Measurements from ENCODE around the gene AKT3.

Gene AKT3

GRCh38 chr1:243505986-243506689, 343.9 kb downstream of the AKT3 start:
- no peak for ATAC-seq

DNA sequence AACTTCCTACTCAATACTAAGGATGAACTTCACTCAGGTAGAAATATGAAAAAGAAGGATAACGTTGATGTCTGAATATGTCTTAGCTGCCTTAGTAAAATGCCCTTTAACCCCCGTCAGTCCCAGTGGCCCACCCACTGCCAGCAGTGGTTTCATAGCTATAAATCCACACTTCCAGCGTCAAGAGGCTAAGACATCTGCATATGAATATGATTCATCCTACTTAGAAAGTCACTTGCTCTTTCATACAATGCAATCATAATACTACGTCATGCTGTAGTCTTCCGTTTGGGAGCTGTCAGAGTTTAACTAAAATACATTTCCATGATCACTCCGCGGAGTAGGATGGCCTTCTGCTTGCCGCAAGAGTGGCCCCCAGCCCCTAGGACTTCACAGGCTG, 346.9 kb downstream of the AKT3 start:
- no peak for ATAC-seq

GRCh38 chr1:243501002-243501401, 349.0 kb downstream of the AKT3 start:
- no peak for ATAC-seq

DNA sequence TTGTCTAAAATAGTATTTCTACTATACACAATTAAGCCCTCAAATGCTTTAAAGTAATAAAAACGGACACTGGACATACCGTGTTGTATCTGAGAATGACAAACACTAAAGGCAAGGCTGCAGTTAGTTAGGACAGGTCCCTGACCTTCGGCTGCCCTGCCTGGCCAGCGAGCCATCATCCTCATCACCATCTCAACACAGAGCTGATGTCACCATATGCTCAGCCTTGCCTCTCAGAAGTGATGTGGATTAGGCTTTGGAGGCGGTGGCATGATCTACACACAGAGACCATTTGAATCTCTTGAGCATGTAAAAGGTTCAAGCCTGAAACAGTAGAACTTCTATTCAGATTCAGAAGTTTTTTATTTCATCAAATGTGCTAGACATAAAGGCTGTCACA, 349.5 kb downstream of the AKT3 start:
- ATAC-seq: no peak

- ATAC-seq: no peak
Measured at GRCh38 chr1:243499711-243500110, 350.3 kb downstream of the AKT3 start.

DNA sequence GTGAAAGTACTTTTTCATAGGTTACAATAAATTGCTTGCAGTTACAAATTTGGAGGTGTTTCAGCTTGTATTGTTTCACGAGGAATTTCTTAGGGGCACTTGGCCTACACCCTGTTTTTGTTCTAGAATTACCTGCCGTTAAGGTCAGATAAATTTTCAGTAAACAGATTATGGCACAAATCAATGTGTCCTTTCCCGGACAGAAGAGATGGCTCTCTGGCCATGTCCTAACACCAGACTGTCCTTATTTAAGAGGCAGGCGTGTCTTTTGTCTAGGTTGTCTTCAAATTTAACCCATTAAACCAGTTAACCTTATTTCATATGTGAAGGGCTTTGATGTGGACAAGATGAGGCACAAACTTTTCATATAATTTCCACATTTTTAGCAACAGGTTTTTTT, 350.8 kb downstream of the AKT3 start:
- no peak for ATAC-seq

- ATAC-seq: no peak
Measured at GRCh38 chr1:243497939-243498681, 351.9 kb downstream of the AKT3 start.

DNA sequence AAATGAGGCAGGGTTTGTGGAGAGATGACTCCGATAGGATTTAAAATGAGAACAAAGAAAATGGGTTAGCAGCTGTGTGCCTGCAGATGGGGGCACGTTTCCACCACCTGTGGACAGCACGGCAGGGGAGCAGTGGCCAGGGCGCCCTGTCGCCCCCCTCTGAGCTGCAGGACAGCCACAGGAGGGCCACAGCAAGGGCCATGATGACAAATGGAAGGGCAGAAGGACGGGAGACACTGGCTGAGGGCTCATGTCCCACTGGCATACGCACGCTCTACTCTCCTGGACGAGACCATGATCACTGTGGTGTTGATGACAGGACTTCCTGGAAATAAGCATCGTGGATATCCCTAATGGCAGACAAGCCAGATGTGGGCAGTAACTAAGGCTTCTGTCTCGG, 353.2 kb downstream of the AKT3 start:
- no peak for ATAC-seq

GRCh38 chr1:243496187-243496646, 353.8 kb downstream of the AKT3 start:
- no peak for ATAC-seq

DNA sequence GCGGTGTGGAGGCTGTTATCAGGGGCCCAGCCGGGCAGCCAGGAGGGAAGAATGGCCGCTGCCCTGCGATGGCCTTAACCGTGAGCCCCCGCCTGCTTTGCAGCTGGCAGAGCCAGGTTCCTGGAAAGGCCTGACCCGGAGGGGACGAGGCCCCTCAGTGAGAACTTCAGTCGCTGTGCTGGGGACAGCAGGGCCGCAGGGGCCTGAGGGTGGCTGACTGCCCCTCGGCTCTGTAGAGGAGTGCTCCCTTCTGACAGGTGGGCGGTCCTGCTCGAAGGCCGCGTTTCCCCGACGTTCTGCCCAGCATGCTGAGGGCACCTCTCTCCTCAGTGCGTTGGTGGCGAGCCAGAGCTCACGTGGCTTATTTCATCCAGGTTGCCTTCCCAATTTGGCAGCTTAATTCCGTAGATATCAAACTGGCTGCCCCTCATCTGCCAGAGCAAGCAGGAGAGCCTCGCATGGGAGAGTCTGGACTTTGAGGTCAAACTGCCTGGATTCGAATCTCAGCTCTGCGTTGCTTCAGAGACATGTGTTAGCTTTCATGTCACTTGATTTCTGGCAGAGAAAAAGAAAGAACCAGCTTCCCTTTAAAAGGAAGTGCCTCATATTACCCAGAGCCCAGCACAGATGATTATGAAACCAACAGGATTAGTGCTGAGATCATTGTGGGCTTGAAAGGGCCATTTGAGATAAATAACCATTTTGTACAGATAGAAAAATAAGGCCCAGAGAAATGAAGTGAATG, 354.4 kb downstream of the AKT3 start:
- no peak for ATAC-seq

GRCh38 chr1:243494741-243495431, 355.2 kb downstream of the AKT3 start:
- ATAC-seq: no peak

DNA sequence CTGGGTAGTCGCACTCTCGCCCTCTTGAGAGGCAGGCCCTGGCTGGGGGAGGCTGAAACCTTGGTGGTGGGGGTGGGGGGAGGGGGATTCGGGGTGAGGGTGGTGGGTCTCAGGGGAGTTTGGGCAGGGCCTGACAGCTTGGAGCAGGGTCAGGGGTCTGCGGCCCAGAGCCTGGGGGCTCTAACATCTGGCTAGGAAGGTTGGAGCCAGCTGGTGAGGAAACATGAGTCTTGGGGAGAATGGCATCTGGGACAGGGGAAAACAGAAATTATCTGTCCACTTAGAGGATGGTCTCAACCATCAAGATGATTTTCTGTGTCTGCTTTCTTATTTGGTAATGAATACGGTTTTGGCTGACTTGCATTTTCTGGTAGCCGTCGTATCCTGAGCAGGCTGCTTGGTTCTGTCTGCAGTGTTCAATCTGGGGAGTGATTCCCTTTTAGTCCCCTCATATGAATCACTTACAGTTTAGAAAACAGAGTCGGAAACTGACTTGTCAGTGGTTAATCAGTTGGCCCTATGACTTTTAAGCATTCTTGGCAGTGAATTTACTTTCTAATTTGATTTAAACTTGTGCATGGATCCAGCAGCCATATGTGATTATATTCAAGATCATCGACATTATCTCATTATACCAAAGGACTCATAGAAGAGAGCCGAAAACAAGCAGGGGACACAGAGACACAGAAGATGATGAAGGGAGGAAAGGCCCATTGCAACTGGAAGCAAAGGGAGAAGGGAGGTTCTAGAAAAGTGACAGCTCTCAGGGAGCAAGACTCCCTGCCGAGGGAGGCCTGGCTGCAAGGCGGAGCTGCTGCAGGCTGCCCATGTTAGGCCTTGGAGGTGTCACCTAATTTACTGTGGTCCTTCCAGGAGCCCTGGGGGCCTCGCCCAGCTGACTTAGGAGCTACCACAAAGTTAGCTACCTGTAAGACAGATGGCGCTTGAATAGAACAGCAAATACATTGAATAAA, 356.6 kb downstream of the AKT3 start:
- ATAC-seq: no peak

DNA sequence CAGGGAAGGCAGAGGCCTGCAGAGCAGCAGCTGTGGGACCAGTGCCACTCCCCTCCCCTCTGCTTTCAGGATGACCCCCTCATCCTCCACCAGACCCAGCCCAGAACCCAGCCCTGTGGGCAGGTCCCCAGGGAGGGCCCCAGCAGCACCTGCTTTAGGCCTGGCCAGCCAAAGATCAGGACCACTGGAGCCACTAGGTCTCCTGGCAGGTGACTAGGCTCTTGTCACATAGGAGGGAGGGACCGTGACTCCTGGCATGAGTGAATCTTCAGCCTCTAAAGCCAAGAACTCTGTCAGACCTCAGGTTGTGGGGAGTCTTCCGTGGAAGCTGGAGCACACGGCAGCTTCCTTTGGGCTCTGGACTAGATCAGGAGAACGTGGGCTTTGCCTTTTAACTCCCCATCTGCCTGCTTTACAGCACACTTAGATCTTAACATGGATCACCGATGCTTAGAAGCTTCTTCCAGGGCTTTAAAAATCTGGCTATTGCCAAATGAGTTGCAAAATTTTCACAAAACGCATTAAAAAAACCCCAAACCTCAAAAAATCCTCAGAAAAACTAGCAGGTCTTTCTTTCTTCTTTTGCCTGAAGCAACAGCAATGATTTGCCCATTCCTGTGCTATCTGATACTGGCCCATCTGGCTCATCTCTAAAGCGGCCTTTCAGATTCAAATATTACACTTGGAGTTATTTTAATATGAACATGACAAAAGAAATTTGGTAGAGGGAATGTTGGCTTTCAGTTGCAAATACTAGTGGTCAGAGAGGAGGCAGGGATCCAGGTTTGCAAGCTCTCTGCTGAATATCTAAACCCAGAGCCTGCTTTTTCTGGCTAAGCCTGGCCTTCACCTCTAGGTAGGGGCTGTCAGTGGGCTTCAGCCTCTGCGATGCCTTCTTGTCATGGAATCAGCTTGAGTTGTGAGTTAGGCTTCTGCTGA, 359.0 kb downstream of the AKT3 start:
- ATAC-seq: no peak

GRCh38 chr1:243489681-243490546, 360.1 kb downstream of the AKT3 start:
- no peak for ATAC-seq

GRCh38 chr1:243489158-243489527, 360.9 kb downstream of the AKT3 start:
- ATAC-seq: no peak

GRCh38 chr1:243488459-243489157, 361.4 kb downstream of the AKT3 start:
- no peak for ATAC-seq

DNA sequence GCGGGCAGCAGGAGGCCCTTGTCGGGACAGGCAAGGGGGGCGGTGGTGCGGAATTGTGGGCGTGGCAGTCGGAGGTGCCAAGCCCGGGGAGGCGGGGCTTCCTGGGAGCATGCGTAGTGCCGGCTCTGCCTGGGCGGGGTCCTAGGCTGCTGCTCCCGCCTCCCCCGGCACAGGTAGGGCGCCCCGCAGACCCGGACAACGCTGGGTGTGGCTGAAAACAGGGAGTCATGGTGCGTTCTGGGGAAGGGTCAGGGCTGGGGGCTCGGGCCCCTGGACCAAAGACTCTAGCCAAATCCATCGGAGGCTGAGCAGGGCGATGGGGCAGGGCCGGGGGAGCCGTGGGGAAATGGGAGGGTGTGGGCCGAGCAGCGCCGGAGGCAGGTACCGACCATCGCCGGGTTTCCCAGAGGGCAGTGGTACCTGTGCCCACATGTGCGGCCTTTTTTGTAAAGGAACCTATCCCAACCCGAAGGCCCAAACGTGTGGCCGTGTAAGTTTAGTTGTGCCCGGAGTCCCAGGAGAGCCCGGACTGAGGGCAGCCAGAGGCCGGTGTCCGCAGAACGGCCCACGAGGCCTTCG, 362.3 kb downstream of the AKT3 start:
- no peak for ATAC-seq

- ATAC-seq: no peak
Measured at GRCh38 chr1:243487036-243487648, 362.9 kb downstream of the AKT3 start.

All from activated CD4-positive, CD25-positive, alpha-beta regulatory T cell treated with anti-CD3 and anti-CD28 coated beads, Interleukin-2, amount 50 U/mL, for 24 hours (primary cell).